ENCODE data around the gene SORCS1.

The SORCS1 gene

DNA sequence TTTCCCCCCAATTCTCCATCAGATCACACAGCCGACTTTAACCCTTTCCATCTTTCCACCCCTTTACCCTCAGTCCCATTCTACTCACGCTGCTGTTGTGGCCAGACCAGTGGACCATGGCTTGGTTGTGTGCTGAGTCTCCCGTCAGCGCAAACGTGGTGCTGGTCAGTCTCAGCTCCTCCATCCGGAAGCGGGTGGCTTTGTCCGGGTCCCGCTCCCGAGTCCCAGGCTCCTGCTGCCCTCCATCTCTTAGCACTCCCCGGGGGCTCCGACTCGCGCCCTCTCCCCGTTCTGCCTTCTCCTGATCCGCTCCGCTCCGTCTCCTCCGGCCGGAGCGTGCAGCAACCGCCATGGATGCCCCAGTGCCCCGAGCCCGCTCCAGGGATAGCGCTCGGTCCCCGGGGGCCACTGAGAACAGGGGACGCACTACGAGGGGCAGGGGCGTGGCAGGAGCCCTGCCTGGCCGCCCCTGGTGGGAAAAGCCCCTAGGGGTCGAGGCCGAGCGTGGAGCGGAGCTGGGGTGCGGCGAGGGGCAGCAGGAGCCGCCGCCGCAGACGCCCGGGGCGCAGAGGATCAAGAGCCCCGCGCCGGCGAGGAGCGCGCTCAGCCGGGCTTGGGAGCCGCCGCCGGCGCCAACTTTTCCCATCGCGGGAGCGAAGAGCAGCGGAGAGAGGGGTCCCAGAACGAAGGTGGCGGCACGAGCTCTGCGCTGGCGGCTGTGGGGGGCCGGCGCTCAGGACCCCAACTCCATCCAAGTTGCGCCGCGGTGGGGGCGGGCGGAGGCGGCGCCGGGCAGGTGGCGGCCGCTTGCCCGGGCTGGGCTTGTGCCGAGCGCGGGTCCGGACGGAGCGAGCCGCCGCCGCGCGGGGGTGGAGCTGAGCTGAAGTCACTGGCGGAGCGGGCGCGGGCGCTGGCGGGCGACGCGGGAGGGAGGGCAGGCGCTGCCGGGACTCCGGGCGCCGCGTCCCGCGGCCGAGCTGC, at the start of gene SORCS1:
TSS of gene SORCS1 (minus strand) at position 826 of the 981 bp plus-strand sequence.
- DNase-seq (ENCODE audit: low read depth in 2 of 2): no peak

DNA sequence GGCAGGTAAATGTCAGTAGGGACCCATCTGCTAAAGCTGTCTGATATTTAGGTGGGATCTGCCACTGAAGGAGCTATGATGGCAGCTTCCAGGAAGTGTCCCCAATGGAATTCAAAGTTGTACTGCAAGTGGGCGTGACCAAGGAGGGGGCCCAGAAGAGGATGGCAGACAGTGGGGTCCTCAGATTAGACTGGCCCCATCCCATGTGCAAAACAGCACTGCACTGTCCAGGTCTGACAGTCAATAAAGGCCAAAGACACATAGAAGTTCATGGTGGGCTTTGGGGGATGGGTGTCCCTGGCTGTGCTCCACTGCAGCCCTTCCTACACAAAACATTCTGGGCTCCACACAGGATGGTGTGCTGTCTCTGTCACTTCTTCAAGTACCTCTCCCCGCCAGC, 49.8 kb upstream of the SORCS1 start:
- no peak for DNase-seq (ENCODE audit: low read depth in 2 of 2)

DNA sequence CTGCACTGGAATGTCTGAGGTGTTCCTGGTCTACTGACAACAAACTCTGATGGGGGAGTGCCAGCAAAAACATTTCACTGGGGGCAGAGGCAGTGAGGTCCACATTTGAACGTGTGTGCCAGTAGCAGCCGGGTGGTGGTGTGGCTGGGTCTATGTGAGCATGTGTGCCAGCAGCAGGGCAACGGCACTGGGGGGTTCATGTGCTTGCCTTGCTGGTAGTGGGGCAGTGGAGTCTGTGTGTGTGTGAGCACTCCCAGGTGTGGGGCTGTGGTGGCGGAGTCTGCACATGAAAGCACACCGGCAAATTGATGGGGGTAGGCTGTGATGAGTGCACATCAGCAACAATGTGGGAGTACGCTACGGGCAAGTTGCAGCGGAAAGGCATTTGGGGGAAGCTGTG, 49.4 kb upstream of the SORCS1 start:
- DNase-seq (ENCODE audit: low read depth in 2 of 2): no peak

DNA sequence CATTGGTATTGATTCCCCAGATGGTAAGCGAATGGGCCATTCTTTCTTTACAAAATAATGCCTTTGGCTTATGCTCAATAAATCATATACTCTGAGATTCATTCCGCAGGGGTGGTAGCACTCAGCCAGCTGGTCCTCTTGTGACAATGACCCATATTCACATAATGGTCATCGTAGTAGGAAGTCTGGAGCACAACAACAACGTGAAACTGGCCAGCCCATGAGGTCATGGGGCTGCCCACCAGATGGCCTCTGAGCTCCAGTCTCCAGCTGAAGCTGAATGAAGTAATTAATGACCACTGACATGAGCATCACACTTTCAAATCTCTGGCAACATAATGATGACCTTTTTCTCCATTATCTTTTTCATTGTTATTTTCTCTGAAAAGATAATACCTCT, 42.3 kb upstream of the SORCS1 start:
- DNase-seq (ENCODE audit: low read depth in 2 of 2): no peak

DNA sequence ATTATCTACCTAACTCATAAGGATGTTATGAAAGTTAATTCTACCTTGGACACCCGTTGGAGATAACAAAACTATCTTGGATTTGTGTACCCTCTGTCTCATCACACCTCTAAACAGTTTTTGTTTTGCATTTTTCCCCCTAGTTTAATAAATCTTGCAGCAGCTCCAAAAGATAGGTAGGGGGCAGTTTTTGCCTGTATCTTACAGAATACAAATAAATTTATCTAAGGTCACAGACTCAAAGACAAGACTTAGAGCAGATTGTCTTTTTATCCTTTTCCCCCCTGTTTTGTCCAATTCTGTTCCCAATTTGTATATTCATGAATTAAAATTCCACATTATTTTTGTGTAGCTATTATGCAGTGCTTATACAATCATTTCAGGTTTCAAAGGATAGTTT, 5.0 kb upstream of the SORCS1 start:
- no peak for DNase-seq (ENCODE audit: low read depth in 2 of 2)

DNA sequence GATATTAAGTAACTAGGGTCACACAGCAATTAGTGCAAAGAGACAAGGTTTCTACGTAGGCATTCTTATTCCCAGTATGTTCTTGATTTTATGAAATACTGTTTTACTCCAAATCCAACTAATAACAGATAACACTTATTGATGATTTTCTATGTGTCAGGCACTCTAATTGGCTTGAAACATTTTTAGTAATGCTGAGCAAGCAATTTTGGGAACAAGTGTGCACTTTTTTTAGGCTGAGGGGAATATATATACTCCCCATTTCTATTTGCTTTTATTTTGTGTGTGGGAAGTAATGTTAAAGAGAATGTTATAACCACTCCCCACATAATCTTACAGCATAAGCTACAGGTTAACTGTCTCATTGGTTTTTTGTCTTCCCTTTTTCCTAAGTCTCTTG, 4.2 kb upstream of the SORCS1 start:
- no peak for DNase-seq (ENCODE audit: low read depth in 2 of 2)

DNA sequence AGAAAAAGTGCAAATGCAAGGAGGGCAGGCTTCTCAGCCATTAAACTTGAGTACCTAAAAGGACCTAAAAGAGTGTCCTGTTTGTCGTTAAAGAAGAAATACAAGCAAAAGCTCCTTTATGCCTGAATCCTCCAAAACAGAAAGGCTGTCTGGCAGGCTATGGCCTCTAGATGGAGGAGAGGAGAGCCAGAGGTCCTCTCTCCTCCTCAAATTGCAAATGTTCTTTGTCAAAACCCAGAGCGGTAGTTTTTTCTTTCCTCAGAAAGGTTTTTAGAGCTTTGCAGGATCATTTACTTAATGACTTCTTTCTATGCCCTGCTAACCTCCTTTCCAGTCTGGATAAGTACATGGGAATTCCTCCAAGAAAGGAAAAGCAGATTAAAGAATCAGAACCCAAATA, 1.9 kb upstream of the SORCS1 start:
- DNase-seq (ENCODE audit: low read depth in 2 of 2): no peak

DNA sequence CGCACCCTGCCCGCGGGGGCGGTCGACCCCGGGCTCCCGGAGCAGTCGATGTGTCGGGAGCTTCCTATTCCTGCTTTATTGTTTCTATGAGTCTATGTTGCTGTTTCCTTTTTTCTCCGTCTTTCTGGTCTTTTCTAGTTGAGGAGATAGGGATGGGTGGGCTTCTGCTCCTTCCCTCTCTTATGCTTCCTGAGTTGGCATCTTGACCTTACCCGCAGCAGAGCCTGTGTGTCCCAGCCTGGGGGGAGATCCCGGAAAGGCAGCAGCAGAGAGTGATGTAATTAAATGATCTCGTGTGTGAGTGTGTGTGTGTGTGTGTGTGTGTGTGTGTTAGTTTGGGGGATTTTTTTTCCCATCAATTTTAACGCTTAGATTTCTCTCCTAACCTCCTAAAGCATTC, 486 bp upstream of the SORCS1 start:
- DNase-seq (ENCODE audit: low read depth in 2 of 2): no peak

DNA sequence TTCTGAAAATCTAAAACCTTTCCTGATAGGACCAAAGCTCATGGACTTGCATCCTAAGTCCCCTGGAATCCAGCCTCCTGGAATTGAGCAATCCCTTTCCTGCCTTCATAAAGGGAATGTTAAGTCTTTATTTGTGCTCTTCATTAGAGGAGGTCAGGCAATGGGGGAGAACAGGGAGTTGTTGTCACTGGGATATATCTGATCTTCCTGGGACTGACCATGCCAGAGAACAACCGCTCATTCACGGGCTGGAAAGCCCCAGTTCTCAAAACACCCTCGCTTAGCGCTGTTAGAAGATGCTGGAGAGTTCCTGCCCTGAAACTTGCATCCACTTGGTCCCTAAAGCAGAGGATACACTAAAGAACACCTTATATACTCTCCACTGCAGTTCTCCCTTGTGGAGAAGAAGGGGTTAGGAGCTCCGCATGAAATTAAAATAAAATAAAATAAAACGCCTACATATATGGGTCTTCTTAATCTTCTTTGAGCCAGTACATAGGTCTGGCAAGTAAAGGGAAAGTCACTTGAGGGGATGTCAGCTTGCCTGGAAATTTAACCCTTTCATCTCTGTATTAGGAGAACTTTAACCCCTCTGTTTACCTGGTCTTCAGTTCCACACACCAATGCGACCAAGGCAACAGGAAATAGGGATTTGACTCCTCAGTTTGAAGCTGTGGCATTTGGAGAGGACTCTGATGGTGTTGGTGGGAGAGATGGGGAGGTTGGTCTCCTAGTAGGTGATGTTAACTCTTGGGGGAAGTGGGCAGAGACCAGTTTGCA, 1.2 kb downstream of the SORCS1 start:
- DNase-seq (ENCODE audit: low read depth in 2 of 2): no peak

DNA sequence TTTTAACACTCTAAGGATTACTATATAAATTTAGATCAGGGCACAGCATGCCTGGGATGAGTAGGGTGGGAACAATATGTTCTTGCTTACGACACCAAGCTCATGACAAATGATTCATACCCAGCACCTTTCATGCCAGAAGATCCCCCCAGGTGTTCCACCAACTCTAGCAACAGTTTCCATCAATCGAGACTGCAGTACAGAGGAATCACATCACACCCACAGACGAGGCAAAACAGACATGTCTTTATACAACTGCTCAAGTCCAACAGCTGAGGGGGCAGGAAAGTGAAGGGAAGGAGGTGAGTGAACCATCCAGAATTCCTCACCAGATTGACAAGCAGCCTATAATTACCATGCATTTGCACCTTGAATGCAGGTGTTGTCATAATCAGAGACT, 3.6 kb downstream of the SORCS1 start:
- no peak for DNase-seq (ENCODE audit: low read depth in 2 of 2)

DNA sequence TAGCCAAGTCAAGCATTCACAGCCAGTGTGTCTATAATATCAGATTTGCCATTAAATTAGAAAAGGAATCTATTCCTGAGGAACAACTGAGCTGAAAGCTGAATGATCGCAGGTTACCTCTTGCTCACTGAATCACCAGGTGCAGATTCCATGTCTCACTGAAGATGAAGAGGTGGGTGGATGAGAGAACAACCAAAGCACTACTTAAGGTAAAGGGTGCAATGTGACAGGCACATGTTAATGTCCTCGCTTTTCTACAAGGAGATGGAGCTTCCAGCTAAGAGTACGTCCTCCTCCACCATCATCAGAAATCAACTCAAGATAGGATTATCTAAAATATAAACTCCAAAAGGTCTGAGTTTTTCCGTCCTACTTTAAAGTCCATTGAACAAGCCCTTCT, 4.6 kb downstream of the SORCS1 start:
- no peak for DNase-seq (ENCODE audit: low read depth in 2 of 2)

DNA sequence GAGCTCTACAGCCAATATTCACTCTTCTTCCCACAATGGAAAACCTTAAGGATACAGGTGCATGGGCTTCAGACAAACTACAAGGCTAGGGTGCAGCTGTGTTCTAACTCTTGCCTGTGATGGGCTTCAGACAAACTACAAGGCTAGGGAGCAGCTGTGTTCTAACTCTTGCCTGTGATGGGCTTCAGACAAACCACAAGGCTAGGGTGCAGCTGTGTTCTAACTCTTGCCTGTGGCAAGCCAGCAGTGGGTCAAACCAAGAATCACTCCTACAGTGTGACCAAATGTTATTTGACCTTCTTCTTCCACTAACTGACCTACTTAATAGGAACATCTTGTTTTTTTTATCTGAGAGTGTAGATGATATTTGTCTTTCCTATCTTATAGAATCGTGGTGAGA, 7.4 kb downstream of the SORCS1 start:
- DNase-seq (ENCODE audit: low read depth in 2 of 2): no peak

DNA sequence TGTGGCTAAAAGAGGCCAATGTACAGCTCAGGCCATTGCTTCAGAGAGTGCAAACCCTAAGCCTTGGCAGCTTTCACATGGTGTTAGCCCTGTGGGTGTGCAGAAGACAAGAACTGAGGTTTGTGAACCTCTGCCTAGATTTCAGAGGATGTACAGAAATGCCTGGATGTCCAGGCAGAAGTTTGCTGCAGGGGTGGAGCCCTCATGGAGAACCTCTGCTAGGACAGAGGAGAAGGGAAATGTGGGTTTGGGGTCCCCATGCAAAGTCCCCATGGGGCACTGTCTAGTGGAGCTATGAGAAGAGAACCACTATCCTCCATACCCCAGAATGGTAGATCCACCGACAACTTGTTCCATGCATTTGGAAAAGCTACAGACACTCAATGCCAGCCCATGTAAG, 12.4 kb downstream of the SORCS1 start:
- no peak for DNase-seq (ENCODE audit: low read depth in 2 of 2)

DNA sequence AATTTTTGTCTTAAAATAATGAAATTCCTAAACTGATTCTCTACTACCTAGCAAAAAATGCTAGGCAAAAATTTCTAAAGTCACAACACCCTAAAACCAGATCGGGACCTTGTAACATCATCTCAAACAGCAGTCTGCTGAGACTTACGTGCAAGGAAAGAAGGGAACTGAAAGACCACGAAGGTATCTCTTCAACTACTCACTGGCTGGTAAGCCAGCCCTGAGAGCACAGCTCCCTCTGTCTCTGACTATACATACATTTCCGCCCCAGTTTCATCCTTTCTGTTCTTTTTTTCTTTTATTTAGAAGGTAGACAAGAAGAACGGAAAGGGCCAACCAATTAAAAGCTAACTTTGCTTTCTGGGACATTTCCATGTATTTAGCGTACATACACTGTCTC, 15.6 kb downstream of the SORCS1 start:
- no peak for DNase-seq (ENCODE audit: low read depth in 2 of 2)

DNA sequence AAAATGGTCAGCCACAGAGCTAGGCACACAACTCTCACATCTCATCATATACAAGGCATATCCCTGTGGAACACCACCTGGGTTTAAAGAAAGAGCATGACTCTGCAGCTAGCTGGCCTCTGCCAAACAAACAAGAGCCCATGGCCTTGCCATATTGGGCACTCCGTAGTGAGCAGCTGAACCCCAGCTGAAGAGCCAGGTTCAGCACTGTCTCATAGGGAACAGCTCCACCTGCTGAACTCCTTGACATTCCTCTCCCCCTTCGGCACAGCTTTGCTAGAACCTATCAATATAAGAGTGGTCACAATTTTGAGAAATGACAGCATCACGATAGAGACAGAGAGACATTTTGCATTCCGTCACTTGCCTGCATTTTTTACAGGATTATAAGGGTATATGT, 20.0 kb downstream of the SORCS1 start:
- no peak for DNase-seq (ENCODE audit: low read depth in 2 of 2)

DNA sequence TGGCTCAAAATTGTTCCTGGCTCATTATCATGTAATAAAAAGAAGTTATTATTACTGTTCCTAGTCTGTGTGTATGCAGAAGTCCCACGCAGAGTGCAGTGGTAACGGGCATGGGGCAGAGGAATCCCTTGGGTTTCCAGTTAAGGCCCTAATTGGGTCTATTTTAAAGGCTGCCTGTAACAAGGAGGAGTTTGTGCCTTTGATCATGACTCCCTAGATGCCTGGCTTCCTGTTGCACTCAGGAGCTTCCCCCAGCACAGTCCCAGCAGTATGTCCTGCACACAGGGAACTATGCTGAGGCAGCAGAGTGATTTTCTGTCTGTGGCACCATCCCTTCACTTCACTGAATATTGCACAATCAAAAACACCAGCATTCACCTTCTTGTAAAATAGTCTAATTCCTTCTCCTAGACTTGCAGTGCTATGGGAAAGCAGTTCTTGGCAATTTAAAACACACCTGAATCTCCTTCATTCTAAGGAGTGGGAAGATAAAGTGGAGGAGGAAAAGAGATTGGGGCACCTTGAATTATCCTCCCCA, 22.9 kb downstream of the SORCS1 start:
- DNase-seq (ENCODE audit: low read depth in 2 of 2): no peak

DNA sequence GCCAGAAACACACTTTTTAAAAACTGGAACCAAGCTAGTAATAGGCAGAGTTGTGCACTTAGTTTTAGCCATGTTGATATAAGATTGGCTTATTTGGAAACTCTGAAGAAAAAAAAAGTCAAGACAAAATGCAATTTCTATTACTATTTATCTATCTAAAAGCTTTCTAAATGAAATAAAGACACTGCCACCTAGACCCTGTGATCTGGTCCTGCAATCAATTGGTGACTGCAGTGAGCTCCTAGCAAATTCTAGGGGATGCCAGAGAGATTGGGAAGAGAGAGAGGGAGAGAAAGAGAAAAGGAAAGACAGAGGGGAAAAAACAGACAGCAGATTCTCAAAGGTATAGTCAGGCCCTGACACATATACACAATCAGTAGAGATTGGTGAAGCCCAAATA, 25.3 kb downstream of the SORCS1 start:
- DNase-seq (ENCODE audit: low read depth in 2 of 2): no peak

DNA sequence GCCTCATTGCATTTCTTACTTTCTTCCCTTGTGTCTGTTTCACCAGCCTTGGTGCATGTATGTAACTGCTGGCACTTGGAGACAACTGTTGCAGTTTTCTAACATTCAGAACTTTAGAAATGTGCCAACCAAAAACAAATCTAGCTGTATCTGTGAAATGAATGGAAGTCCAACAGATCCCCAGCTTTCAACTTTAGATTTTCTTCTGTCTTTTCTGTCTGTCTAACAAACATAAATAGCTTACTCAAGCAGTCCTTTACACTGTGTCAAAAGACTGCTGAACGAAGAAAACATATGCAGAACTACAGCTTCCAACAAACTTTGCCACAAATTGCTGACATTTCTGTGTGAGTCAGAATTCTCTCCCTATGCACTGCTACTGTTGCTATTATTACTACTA, 30.9 kb downstream of the SORCS1 start:
- DNase-seq (ENCODE audit: low read depth in 2 of 2): no peak

DNA sequence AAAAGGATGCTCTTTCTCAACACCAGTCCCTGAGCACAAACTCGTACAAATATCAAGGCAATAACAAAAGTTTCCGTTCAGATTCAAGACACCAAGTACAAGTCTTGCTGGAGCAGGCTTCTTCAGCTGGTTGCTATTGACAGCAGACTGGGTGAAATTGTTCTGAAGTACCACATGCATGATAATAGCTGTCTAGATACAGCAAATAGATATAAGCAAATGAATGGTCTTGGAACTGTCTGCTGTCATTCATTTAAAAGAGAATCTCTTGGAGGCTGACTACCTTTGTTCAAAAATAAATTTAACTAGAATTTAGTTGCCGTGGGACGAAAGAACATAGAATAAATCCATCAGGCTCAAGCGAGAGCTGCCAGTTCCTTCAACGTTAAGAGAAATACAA, 35.5 kb downstream of the SORCS1 start:
- no peak for DNase-seq (ENCODE audit: low read depth in 2 of 2)

DNA sequence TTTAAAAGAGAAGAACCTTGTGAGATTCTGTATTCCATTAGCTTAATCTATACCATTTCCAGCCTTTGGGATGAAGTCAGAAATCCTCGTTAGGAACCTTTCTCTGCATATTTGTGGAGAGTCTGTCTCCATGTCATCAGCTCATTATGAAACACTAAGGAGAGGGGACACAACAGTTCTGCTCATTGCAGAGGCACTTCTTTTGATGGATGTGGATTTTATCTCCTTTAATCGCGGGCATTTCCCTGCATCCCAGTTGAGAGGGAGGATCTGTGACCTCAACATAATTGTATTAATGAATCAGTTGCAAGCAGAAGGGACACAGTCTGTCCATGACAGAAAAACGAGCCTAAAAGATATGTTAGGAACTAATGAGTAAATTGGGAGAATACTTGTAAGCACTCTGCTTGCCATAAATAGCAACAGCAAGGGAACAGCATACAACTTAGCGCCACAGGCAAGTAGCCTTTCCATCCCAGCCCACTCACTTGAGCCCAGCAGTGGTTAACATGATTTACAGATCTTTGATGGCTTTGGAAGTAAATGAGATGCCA, 37.9 kb downstream of the SORCS1 start:
- no peak for DNase-seq (ENCODE audit: low read depth in 2 of 2)

DNA sequence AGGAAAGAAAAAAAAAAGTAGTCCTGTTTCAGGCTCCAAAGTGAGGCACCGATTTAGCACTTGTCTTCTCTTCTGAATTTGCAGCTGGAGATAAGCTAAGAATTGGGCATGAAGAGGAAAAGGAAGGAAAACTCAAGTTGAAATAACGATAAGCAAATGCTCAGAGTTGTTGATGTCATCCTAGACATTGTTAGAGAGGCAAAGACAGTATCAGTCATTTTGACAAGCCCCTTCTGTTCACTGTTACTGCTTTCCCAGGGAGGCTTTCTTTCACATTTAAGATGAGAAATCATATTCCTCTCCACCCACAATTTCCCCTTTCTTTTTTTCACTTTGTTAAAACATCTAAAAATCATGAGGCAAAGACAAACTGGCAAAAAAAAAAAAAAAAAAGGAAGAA, 41.8 kb downstream of the SORCS1 start:
- DNase-seq (ENCODE audit: low read depth in 2 of 2): no peak

DNA sequence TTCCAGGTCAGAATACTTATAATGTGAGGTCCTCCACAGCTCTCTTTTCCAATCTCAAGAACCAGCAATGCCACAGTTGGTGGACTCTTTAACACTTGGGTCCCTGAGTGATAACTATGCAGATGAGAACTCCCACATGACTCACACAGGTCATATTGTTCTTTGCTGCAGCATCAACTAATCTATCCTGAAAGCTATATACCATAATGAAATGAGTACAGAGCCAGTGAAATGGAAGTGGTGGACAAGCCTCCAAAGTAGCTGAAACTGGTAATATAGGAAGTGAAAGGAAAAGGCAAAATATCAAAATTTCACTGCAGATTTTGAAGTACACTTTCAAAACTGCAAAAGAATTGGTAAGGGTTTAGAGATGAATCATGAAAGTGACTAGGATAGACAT, 45.6 kb downstream of the SORCS1 start:
- no peak for DNase-seq (ENCODE audit: low read depth in 2 of 2)
